Measurements from ENCODE around the gene WDFY4. TPM values are rescaled to one million over a fixed set of nuclear protein-coding genes. Genes with fewer than 3 reads are reported as not detected.

The WDFY4 gene
- total and polyA plus RNA-seq, 2 of the 13 experiments (the other 11 are each of a cell fraction or from before 2014, with no cell fraction given) = not detected

DNA sequence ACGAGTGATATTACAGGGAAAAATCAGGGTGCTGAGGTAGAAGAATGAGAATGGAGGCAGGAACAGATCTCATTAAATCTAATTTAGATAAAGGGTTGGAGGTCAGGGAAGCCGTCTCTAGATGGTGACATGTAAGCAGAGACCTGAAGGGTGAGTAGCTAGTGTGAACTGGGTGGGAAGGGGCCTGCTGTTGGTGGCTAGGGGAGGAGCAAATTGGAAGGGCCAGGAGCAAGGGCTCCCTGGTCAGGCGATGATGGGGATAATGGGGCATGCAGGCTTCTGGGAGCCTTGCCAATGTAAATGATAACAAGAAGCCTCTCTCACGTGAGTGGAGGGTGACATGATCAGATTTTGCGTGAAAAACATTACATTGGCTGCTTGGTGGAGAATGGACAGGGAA is 76.3 kb downstream of the WDFY4 start (continued):
- TF ChIP-seq, protein P1, sequence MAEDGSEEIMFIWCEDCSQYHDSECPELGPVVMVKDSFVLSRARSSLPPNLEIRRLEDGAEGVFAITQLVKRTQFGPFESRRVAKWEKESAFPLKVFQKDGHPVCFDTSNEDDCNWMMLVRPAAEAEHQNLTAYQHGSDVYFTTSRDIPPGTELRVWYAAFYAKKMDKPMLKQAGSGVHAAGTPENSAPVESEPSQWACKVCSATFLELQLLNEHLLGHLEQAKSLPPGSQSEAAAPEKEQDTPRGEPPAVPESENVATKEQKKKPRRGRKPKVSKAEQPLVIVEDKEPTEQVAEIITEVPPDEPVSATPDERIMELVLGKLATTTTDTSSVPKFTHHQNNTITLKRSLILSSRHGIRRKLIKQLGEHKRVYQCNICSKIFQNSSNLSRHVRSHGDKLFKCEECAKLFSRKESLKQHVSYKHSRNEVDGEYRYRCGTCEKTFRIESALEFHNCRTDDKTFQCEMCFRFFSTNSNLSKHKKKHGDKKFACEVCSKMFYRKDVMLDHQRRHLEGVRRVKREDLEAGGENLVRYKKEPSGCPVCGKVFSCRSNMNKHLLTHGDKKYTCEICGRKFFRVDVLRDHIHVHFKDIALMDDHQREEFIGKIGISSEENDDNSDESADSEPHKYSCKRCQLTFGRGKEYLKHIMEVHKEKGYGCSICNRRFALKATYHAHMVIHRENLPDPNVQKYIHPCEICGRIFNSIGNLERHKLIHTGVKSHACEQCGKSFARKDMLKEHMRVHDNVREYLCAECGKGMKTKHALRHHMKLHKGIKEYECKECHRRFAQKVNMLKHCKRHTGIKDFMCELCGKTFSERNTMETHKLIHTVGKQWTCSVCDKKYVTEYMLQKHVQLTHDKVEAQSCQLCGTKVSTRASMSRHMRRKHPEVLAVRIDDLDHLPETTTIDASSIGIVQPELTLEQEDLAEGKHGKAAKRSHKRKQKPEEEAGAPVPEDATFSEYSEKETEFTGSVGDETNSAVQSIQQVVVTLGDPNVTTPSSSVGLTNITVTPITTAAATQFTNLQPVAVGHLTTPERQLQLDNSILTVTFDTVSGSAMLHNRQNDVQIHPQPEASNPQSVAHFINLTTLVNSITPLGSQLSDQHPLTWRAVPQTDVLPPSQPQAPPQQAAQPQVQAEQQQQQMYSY (CRISPR knock-in tag; IDR thresholded peaks at IDR 0.05) = no peak
- no peak for TF ChIP-seq ZBTB14 (CRISPR knock-in tag; IDR thresholded peaks at IDR 0.05)
- no peak for TF ChIP-seq ZNF317 (CRISPR knock-in tag; IDR thresholded peaks at IDR 0.05)
- TF ChIP-seq DZIP1 (CRISPR knock-in tag; IDR thresholded peaks at IDR 0.05) = no peak
- TF ChIP-seq SATB2 (CRISPR knock-in tag; IDR thresholded peaks at IDR 0.05) = no peak
- no peak for TF ChIP-seq SMYD3 (CRISPR knock-in tag; IDR thresholded peaks at IDR 0.05)

All from HepG2 (cell line).